Smooth muscle cell (in vitro differentiated cells): Measurements from ENCODE around the gene OR4D11. TPM values are rescaled to one million over a fixed set of nuclear protein-coding genes. Genes with fewer than 3 reads are reported as not detected.

Experiments
- DNase-seq: peaks from one replicate; lab custom pipeline; 2025; ENCODE audit not compliant: unreplicated experiment; lab: John Stamatoyannopoulos, UW
- H2AFZ ChIP-seq: fragments of 200-600 bp; sonication (generic); 2 replicates; pipeline ENCODE4 v1.6.0; 2016; ENCODE audit warnings: antibody characterized with exemption, low read depth, mild to moderate bottlenecking
- H3F3A ChIP-seq: fragments of 200-600 bp; sonication (generic); 2 replicates; pipeline ENCODE4 v1.6.0; 2017; ENCODE audit warnings: antibody characterized with exemption, low read depth
- H3K27ac ChIP-seq: fragments of 200-600 bp; sonication (generic); 2 replicates; pipeline ENCODE4 v1.5.1; 2016; ENCODE audit warnings: low read depth, mild to moderate bottlenecking
- H3K27me3 ChIP-seq: fragments of 200-600 bp; sonication (generic); 2 replicates; pipeline ENCODE4 v1.6.1; 2016; ENCODE audit warnings: low read depth, mild to moderate bottlenecking
- H3K36me3 ChIP-seq: fragments of 200-600 bp; sonication (generic); 2 replicates; pipeline ENCODE4 v1.5.1; 2016; ENCODE audit warnings: low read depth
- H3K4me1 ChIP-seq: fragments of 200-600 bp; sonication (generic); 2 replicates; pipeline ENCODE4 v1.5.1; 2016; ENCODE audit warnings: low read depth
- H3K4me2 ChIP-seq: fragments of 200-600 bp; sonication (generic); 2 replicates; pipeline ENCODE4 v1.6.0; 2016; ENCODE audit warnings: mild to moderate bottlenecking
- H3K4me3 ChIP-seq: fragments of 200-600 bp; sonication (generic); 2 replicates; pipeline ENCODE4 v1.5.1; 2016; ENCODE audit warnings: mild to moderate bottlenecking
- H3K79me2 ChIP-seq: fragments of 200-600 bp; sonication (generic); 2 replicates; pipeline ENCODE4 v1.6.0; 2016; ENCODE audit warnings: low read depth, mild to moderate bottlenecking
- H3K9ac ChIP-seq: fragments of 200-600 bp; sonication (generic); 2 replicates; pipeline ENCODE4 v1.6.0; 2016; ENCODE audit warnings: low read depth
- H3K9me3 ChIP-seq: fragments of 200-600 bp; sonication (generic); replicated peaks from 2 replicates; pipeline ENCODE4 v1.5.1; 2016; ENCODE audit warnings: low read depth
- H4K20me1 ChIP-seq: fragments of 200-600 bp; sonication (generic); 2 replicates; pipeline ENCODE4 v1.6.0; 2016; ENCODE audit warnings: low read depth
- WGBS: methylation state at CpG from one replicate; pipeline ENCODE4 v1.1.7; 2016; ENCODE audit warnings: low lambda C conversion rate; 5-methylcytosine and 5-hydroxymethylcytosine counted together
- polyA plus RNA-seq: library from polyadenylated mRNA; unstranded; fragments of >200 nt; fragmentation: Nextera tagmentation; extraction: Ambion mirVana; gene quantifications from 2 replicates; pipeline ENCODE4 v1.2.1, GENCODE V29; 2016
- total RNA-seq: library from RNA; depleted of rRNA; stranded (reverse); fragments of >200 nt; gene quantifications from 2 replicates; pipeline ENCODE4 v1.2.3, GENCODE V29; 2014
- TF ChIP-seq, protein P1 (sequence below): fragments of 200-600 bp; sonication (generic); IDR thresholded peaks from 2 replicates; pipeline ENCODE4 v1.5.1; 2017; ENCODE audit warnings: borderline replicate concordance, mild to moderate bottlenecking, antibody characterized with exemption; ENCODE audit not compliant: insufficient read depth, poor library complexity, severe bottlenecking

OR4D11 gene
- total and polyA plus RNA-seq, 2 experiments from 2014 or later, result not detected

DNA sequence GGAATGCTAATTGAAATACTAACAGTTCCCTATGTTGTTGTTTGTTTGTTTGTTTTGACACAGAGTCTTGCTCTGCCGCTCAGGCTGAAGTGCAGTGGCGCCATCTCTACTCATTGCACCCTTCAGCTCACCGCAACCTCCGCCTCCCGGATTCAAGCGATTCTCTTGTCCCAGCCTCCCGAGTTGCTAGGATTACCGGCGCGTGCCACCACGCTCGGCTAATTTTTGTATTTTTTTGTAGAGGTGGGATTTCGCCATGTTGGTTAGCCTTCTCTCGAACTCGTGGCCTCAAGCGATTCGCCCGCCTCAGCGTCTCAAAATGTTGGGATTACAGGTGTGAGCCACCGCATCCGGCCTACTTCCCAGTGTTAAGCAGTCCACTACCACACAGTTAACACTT, 49.9 kb downstream of the OR4D11 start:
- no peak overlapping the region for H3K9ac ChIP-seq
- no peak overlapping the region for H3K27ac ChIP-seq
- H3K36me3 ChIP-seq, result no peaks in the 10 kb centered on the region
- TF ChIP-seq, protein P1, sequence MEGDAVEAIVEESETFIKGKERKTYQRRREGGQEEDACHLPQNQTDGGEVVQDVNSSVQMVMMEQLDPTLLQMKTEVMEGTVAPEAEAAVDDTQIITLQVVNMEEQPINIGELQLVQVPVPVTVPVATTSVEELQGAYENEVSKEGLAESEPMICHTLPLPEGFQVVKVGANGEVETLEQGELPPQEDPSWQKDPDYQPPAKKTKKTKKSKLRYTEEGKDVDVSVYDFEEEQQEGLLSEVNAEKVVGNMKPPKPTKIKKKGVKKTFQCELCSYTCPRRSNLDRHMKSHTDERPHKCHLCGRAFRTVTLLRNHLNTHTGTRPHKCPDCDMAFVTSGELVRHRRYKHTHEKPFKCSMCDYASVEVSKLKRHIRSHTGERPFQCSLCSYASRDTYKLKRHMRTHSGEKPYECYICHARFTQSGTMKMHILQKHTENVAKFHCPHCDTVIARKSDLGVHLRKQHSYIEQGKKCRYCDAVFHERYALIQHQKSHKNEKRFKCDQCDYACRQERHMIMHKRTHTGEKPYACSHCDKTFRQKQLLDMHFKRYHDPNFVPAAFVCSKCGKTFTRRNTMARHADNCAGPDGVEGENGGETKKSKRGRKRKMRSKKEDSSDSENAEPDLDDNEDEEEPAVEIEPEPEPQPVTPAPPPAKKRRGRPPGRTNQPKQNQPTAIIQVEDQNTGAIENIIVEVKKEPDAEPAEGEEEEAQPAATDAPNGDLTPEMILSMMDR, result no peak
- 95% methylated on average over 21 of the region's 21 CpGs for WGBS
- H3K9me3 ChIP-seq, result no peaks in the 10 kb centered on the region
- no peak overlapping the region for H3K4me2 ChIP-seq
- H3K4me1 ChIP-seq, result peaks cover 23% of the 10 kb centered on the region
- H2AFZ ChIP-seq, result no peak overlapping the region
- DNase-seq, result no peak
- H4K20me1 ChIP-seq, result no peaks in the 10 kb centered on the region
- no peak overlapping the region for H3K4me3 ChIP-seq
- H3K79me2 ChIP-seq, result no peaks in the 10 kb centered on the region
- no peaks in the 10 kb centered on the region for H3K27me3 ChIP-seq
- peaks cover 28% of the 10 kb centered on the region for H3F3A ChIP-seq

Other genes with a start within 250 kb of the OR4D11 start
- gene OR5AN1, start 144.7 kb upstream of the OR4D11 start, total RNA-seq, result not detected in 2 replicates
- not detected in 2 replicates for gene OR5AN1, start 144.7 kb upstream of the OR4D11 start, polyA plus RNA-seq
- gene OR5A2, start 77.2 kb upstream of the OR4D11 start, total RNA-seq, result not detected in 2 replicates
- gene OR5A2, start 77.2 kb upstream of the OR4D11 start, polyA plus RNA-seq, result not detected in 2 replicates
- gene OR5A1, start 67.1 kb upstream of the OR4D11 start, total RNA-seq, result not detected in 2 replicates
- gene OR5A1, start 67.1 kb upstream of the OR4D11 start, polyA plus RNA-seq, result not detected in 2 replicates
- not detected in 2 replicates for gene OR4D6, start 46.6 kb upstream of the OR4D11 start, total RNA-seq
- gene OR4D6, start 46.6 kb upstream of the OR4D11 start, polyA plus RNA-seq, result not detected in 2 replicates
- not detected in 2 replicates for gene OR4D10, start 30.3 kb upstream of the OR4D11 start, total RNA-seq
- not detected in 2 replicates for gene OR4D10, start 30.3 kb upstream of the OR4D11 start, polyA plus RNA-seq
- gene OR4D9, start 8.0 kb downstream of the OR4D11 start, total RNA-seq, result not detected in 2 replicates
- not detected in 2 replicates for gene OR4D9, start 8.0 kb downstream of the OR4D11 start, polyA plus RNA-seq
- gene OSBP, start 112.2 kb downstream of the OR4D11 start, total RNA-seq, result 40.0 and 47.2 TPM in 2 replicates
- 32.0 and 35.9 TPM in 2 replicates for gene OSBP, start 112.2 kb downstream of the OR4D11 start, polyA plus RNA-seq
- gene PATL1, start 165.5 kb downstream of the OR4D11 start, total RNA-seq, result 18.0 and 35.2 TPM in 2 replicates
- 16.3 and 16.5 TPM in 2 replicates for gene PATL1, start 165.5 kb downstream of the OR4D11 start, polyA plus RNA-seq
- gene OR10V1, start 210.3 kb downstream of the OR4D11 start, total RNA-seq, result not detected in 2 replicates
- gene OR10V1, start 210.3 kb downstream of the OR4D11 start, polyA plus RNA-seq, result not detected in 2 replicates